ENCODE measurements around the gene PFN3. TPM values are rescaled to one million over a fixed set of nuclear protein-coding genes. Genes with fewer than 3 reads are reported as not detected.
A peak's percentile ranks its signal among the peaks of the same experiment; 100 is the strongest.

The PFN3 gene
- total and polyA plus RNA-seq, 4 donors, result not detected

GRCh38 chr5:177359451-177359851, 41.0 kb downstream of the PFN3 start:
- no peak overlapping the region for H3K27ac ChIP-seq (ENCODE audit: low read depth in 1 of 2, low read length in 1 of 2)
- H3K4me1 ChIP-seq (ENCODE audit: control insufficient read depth in 5 of 5, insufficient read depth in 5 of 5, low read length in 5 of 5), result peaks cover 0 to 8% (median 3%) of the 10 kb centered on the region in 5 donors
- no peaks in the 10 kb centered on the region for H3K36me3 ChIP-seq (ENCODE audit: control insufficient read depth in 4 of 4, insufficient read depth in 4 of 4, low read length in 4 of 4)
- no peaks in the 10 kb centered on the region for H3K9me3 ChIP-seq (ENCODE audit: control insufficient read depth in 4 of 4, insufficient read depth in 3 of 4, low read length in 3 of 4)
- TF ChIP-seq, protein P1, sequence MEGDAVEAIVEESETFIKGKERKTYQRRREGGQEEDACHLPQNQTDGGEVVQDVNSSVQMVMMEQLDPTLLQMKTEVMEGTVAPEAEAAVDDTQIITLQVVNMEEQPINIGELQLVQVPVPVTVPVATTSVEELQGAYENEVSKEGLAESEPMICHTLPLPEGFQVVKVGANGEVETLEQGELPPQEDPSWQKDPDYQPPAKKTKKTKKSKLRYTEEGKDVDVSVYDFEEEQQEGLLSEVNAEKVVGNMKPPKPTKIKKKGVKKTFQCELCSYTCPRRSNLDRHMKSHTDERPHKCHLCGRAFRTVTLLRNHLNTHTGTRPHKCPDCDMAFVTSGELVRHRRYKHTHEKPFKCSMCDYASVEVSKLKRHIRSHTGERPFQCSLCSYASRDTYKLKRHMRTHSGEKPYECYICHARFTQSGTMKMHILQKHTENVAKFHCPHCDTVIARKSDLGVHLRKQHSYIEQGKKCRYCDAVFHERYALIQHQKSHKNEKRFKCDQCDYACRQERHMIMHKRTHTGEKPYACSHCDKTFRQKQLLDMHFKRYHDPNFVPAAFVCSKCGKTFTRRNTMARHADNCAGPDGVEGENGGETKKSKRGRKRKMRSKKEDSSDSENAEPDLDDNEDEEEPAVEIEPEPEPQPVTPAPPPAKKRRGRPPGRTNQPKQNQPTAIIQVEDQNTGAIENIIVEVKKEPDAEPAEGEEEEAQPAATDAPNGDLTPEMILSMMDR (IDR thresholded peaks at IDR 0.05; ENCODE audit: control extremely low read depth, extremely low read depth), result no peak
- DNase-seq (no peak), ATAC-seq (ENCODE audit: insufficient read depth, low FRiP score) (no peak)
- 82 to 87% methylated on average over 6 of the region's 6 CpGs for WGBS, 2 donors
- no peak overlapping the region for H3K9ac ChIP-seq (ENCODE audit: insufficient read depth in 1 of 2, low read length in 2 of 2)
- H3K27me3 ChIP-seq (ENCODE audit: control insufficient read depth in 3 of 3, insufficient read depth in 3 of 3, low read length in 2 of 3), result peaks cover 0 to 5% (median 0%) of the 10 kb centered on the region in 3 donors
- no peak overlapping the region for H3K4me3 ChIP-seq

DNA sequence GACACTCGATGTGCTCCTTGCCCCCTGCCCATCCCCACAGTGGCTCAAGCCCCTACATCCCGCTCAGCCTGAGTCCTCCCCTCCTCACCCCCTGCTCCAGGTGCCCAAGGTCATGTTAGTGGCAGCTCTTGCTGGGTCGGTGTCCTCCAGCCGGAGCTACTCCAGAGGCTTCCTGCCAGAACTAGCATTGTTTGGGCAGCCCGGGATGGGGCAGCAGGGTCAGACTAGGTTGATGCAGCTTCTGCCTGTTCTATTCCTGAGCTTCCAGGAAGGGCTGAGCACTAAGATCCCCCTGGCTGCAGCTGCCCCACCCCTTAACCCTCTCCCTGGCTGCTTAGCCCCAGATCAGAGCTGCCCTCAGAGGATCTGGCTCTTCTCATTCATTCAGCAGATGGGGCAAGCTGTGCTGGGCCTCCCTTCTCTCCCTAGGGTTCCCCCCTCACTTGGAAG, 42.1 kb downstream of the PFN3 start:
- H3K4me1 ChIP-seq (ENCODE audit: control insufficient read depth in 5 of 5, insufficient read depth in 5 of 5, low read length in 5 of 5), result peaks cover 0 to 5% (median 3%) of the 10 kb centered on the region in 5 donors
- 14 to 34% methylated on average over 5 of the region's 5 CpGs for WGBS, 2 donors
- H3K4me3 ChIP-seq, result peak overlapping the region; percentile 2
- H3K9me3 ChIP-seq (ENCODE audit: control insufficient read depth in 4 of 4, insufficient read depth in 3 of 4, low read length in 3 of 4), result no peaks in the 10 kb centered on the region
- TF ChIP-seq, protein P1 (IDR thresholded peaks at IDR 0.05; ENCODE audit: control extremely low read depth, extremely low read depth), result no peak
- ATAC-seq (ENCODE audit: insufficient read depth, low FRiP score), result no peak
- DNase-seq, result no peak
- H3K9ac ChIP-seq (ENCODE audit: insufficient read depth in 1 of 2, low read length in 2 of 2), result no peak overlapping the region
- H3K36me3 ChIP-seq (ENCODE audit: control insufficient read depth in 4 of 4, insufficient read depth in 4 of 4, low read length in 4 of 4), result no peaks in the 10 kb centered on the region
- H3K27me3 ChIP-seq (ENCODE audit: control insufficient read depth in 3 of 3, insufficient read depth in 3 of 3, low read length in 2 of 3), result peaks cover 0 to 2% (median 0%) of the 10 kb centered on the region in 3 donors
- no peak overlapping the region for H3K27ac ChIP-seq (ENCODE audit: low read depth in 1 of 2, low read length in 1 of 2)

DNA sequence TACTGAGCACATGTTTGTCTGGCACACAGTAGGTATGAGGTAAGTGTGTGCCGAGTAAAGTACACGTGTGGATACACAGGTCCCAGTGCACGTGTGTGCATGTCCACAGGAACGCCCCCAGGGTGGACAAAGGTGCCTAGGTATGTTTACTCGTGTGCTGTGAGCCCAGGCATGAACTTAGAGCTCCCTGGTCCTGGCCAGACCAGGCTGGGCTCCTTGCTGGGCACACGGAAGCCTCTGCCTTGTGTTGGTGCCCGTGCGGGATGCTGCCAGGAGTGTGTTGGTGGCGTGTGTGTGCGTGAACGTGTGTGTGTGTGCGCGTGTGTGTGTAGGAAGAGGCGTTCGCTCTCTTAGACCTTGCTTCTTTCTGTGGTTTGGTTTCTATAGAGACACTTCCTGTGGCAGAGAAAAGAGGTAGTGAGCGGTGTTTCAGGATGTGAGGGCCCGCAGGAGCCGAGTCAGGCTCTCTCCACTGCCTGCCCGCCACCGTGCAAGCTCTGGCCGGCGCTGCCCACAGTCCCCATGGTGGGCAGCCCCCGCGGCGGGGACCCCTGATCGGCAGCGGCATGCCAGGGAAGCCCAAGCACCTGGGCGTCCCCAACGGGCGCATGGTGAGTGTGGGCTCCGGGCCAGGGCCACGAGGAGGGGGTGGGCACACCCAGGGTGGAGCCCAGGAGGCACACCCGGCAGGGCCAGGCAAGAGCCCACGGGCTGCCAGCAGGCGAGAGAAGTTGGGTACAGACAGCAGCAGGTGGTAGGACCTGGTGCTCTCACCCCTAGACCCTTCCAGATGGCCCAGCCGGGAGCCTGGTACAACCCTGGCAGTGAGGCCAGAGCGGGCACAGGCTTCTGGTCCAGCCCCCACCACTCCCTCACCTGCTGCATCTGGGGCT, 42.8 kb downstream of the PFN3 start, which contains the start of gene RGS14:
TSS of gene RGS14 (plus strand) at position 466 of the 893 bp plus-strand sequence. CDS start at position 567, 101 bp downstream.
- 19 to 29% methylated on average over 37 of the region's 37 CpGs for WGBS, 2 donors
- DNase-seq (peak in 2 of 3 donors; percentile 26 to 38), ATAC-seq (ENCODE audit: insufficient read depth, low FRiP score) (peak; percentile 72)
- peak within 1 kb of the TSS in 1 of 2 donors; percentile 26 for H3K27ac ChIP-seq (ENCODE audit: low read depth in 1 of 2, low read length in 1 of 2)
- no peak within 1 kb of the TSS for H3K9ac ChIP-seq (ENCODE audit: insufficient read depth in 1 of 2, low read length in 2 of 2)
- no peaks in the 10 kb centered on the region for H3K9me3 ChIP-seq (ENCODE audit: control insufficient read depth in 4 of 4, insufficient read depth in 3 of 4, low read length in 3 of 4)
- peaks cover 0 to 4% (median 0%) of the 10 kb centered on the region in 5 donors for H3K4me1 ChIP-seq (ENCODE audit: control insufficient read depth in 5 of 5, insufficient read depth in 5 of 5, low read length in 5 of 5)
- H3K36me3 ChIP-seq (ENCODE audit: control insufficient read depth in 4 of 4, insufficient read depth in 4 of 4, low read length in 4 of 4), result no peaks in the 10 kb centered on the region
- H3K4me3 ChIP-seq, result peak within 1 kb of the TSS; percentile 2
- TF ChIP-seq, protein P1 (IDR thresholded peaks at IDR 0.05; ENCODE audit: control extremely low read depth, extremely low read depth), result no peak
- H3K27me3 ChIP-seq (ENCODE audit: control insufficient read depth in 3 of 3, insufficient read depth in 3 of 3, low read length in 2 of 3), result peaks cover 0 to 2% (median 0%) of the 10 kb centered on the region in 3 donors

Measured in lung (tissue), 12 donors.